HG02943 (cell line): ENCODE measurements around the gene KPNA6.
"Not testable (repeated sequence)": the region's sequence is repeated elsewhere in the genome, so short reads cannot be mapped to it uniquely, and the experiment has no call there.

Source experiments
- ATAC-seq: cut with Tn5 transposase; IDR thresholded peaks from one replicate; pipeline ENCODE4 v1.9.1; 2021; ENCODE audit warnings: mild to moderate bottlenecking, low read depth, moderate library complexity; ENCODE audit not compliant: unreplicated experiment

KPNA6 gene

GRCh38 chr1:32100359-32100758, 7.5 kb upstream of the KPNA6 start:
- no peak for ATAC-seq

- ATAC-seq, result no peak
Observed at GRCh38 chr1:32100807-32101708, 6.8 kb upstream of the KPNA6 start.

- ATAC-seq, result no peak
Observed at GRCh38 chr1:32104127-32104526, 3.7 kb upstream of the KPNA6 start.

- ATAC-seq, result no peak
Observed at GRCh38 chr1:32105338-32105737, 2.5 kb upstream of the KPNA6 start.

- no peak for ATAC-seq
Observed at GRCh38 chr1:32106663-32107275, 1.1 kb upstream of the KPNA6 start.

- ATAC-seq, result no peak
Observed at GRCh38 chr1:32111040-32111623, 3.3 kb downstream of the KPNA6 start.

GRCh38 chr1:32111789-32112188, 3.9 kb downstream of the KPNA6 start:
- no peak for ATAC-seq

- no peak for ATAC-seq
Observed at GRCh38 chr1:32112806-32113375, 5.0 kb downstream of the KPNA6 start.

GRCh38 chr1:32113436-32113835, 5.6 kb downstream of the KPNA6 start:
- ATAC-seq, result not testable (repeated sequence)

GRCh38 chr1:32114420-32114819, 6.6 kb downstream of the KPNA6 start:
- no peak for ATAC-seq

GRCh38 chr1:32115496-32115895, 7.6 kb downstream of the KPNA6 start:
- ATAC-seq, result no peak

- no peak for ATAC-seq
Observed at GRCh38 chr1:32116531-32116930, 8.7 kb downstream of the KPNA6 start.

- no peak for ATAC-seq
Observed at GRCh38 chr1:32122151-32122550, 14.3 kb downstream of the KPNA6 start.

- not testable (repeated sequence) for ATAC-seq
Observed at GRCh38 chr1:32123361-32123760, 15.5 kb downstream of the KPNA6 start.

- no peak for ATAC-seq
Observed at GRCh38 chr1:32125313-32125712, 17.5 kb downstream of the KPNA6 start.

GRCh38 chr1:32126770-32127169, 18.9 kb downstream of the KPNA6 start:
- ATAC-seq, result no peak

- no peak for ATAC-seq
Observed at GRCh38 chr1:32127409-32128198, 19.7 kb downstream of the KPNA6 start.

GRCh38 chr1:32128479-32128878, 20.6 kb downstream of the KPNA6 start:
- no peak for ATAC-seq

- ATAC-seq, result no peak
Observed at GRCh38 chr1:32128964-32129363, 21.1 kb downstream of the KPNA6 start.

- ATAC-seq, result not testable (repeated sequence)
Observed at GRCh38 chr1:32133950-32134280, 26.1 kb downstream of the KPNA6 start.

- ATAC-seq, result no peak
Observed at GRCh38 chr1:32137111-32137510, 29.3 kb downstream of the KPNA6 start.
